BLaER1 (cell line): ENCODE results near the gene PLS1.
"Not testable (repeated sequence)": the region's sequence is repeated elsewhere in the genome, so short reads cannot be mapped to it uniquely, and the experiment has no call there.

Experiments used
- H3K27ac ChIP-seq: shearing (Covaris generic); formaldehyde crosslinking; 2 replicates; pipeline ENCODE4 v1.8.1; 2022
- H3K27me3 ChIP-seq: shearing (Covaris generic); formaldehyde crosslinking; 2 replicates; pipeline ENCODE4 v1.8.1; 2022
- H3K36me3 ChIP-seq: shearing (Covaris generic); formaldehyde crosslinking; 2 replicates; pipeline ENCODE4 v1.8.1; 2022
- H3K4me1 ChIP-seq: shearing (Covaris generic); formaldehyde crosslinking; 2 replicates; pipeline ENCODE4 v1.8.1; 2022
- H3K4me2 ChIP-seq: shearing (Covaris generic); formaldehyde crosslinking; 2 replicates; pipeline ENCODE4 v1.8.1; 2022
- H3K4me3 ChIP-seq: shearing (Covaris generic); formaldehyde crosslinking; 2 replicates; pipeline ENCODE4 v1.8.1; 2022
- H3K9ac ChIP-seq: shearing (Covaris generic); formaldehyde crosslinking; 2 replicates; pipeline ENCODE4 v1.8.1; 2022
- H3K9me3 ChIP-seq: shearing (Covaris generic); formaldehyde crosslinking; 2 replicates; pipeline ENCODE4 v1.8.1; 2022
- H4K20me1 ChIP-seq: shearing (Covaris generic); formaldehyde crosslinking; 2 replicates; pipeline ENCODE4 v1.8.1; 2022
- Cebpa-rat ChIP-seq: shearing (Covaris generic); IDR thresholded peaks from 2 replicates; pipeline ENCODE4 v1.8.1; 2022

PLS1 gene

GRCh38 chr3:142746646-142747045 lies 150.5 kb downstream of the PLS1 start:
- Histone ChIP-seq H3K36me3 (peaks cover 8% of the 10 kb centered on the region; the same call in 1 of the 2 replicates), H3K4me2 (no peak overlapping the region), H3K27me3 (no peaks in the 10 kb centered on the region), H3K4me1 (no peaks in the 10 kb centered on the region), H3K27ac (no peak overlapping the region), H4K20me1 (no peaks in the 10 kb centered on the region), H3K9ac (no peak overlapping the region), H3K9me3 (no peaks in the 10 kb centered on the region), H3K4me3 (no peak overlapping the region)
- no peak for TF ChIP-seq Cebpa-rat

GRCh38 chr3:142750531-142750930 lies 154.3 kb downstream of the PLS1 start:
- H3K27ac ChIP-seq, H3K9ac ChIP-seq, H3K4me1 ChIP-seq, H3K9me3 ChIP-seq, H3K27me3 ChIP-seq, H4K20me1 ChIP-seq, H3K4me3 ChIP-seq, H3K4me2 ChIP-seq, H3K36me3 ChIP-seq: not testable (repeated sequence)

GRCh38 chr3:142752605-142753004 lies 156.4 kb downstream of the PLS1 start:
- not testable (repeated sequence) for H3K4me1 ChIP-seq, H3K9me3 ChIP-seq, H4K20me1 ChIP-seq, H3K27ac ChIP-seq, H3K27me3 ChIP-seq, H3K9ac ChIP-seq, H3K36me3 ChIP-seq, H3K4me3 ChIP-seq, H3K4me2 ChIP-seq

- Histone ChIP-seq H4K20me1 (no peaks in the 10 kb centered on the region), H3K9me3 (no peaks in the 10 kb centered on the region), H3K36me3 (peaks cover 5% of the 10 kb centered on the region; the same call in 1 of the 2 replicates), H3K27me3 (no peaks in the 10 kb centered on the region), H3K4me3 (no peak overlapping the region), H3K4me2 (no peak overlapping the region), H3K27ac (no peak overlapping the region), H3K4me1 (no peaks in the 10 kb centered on the region), H3K9ac (no peak overlapping the region)
- TF ChIP-seq Cebpa-rat, result no peak
These were observed 158.3 kb downstream of the PLS1 start for GRCh38 chr3:142754494-142754893.
